BLaER1 (cell line): Measurements from ENCODE around the gene TMEM179B.
A peak's percentile ranks its signal among the peaks of the same experiment; 100 is the strongest.
"Not testable (repeated sequence)": the region's sequence is repeated elsewhere in the genome, so short reads cannot be mapped to it uniquely, and the experiment has no call there.

Experiments
- H3K27ac ChIP-seq: shearing (Covaris generic); formaldehyde crosslinking; 2 replicates; pipeline ENCODE4 v1.8.1; 2022
- H3K27me3 ChIP-seq: shearing (Covaris generic); formaldehyde crosslinking; 2 replicates; pipeline ENCODE4 v1.8.1; 2022
- H3K36me3 ChIP-seq: shearing (Covaris generic); formaldehyde crosslinking; 2 replicates; pipeline ENCODE4 v1.8.1; 2022
- H3K4me1 ChIP-seq: shearing (Covaris generic); formaldehyde crosslinking; 2 replicates; pipeline ENCODE4 v1.8.1; 2022
- H3K4me2 ChIP-seq: shearing (Covaris generic); formaldehyde crosslinking; 2 replicates; pipeline ENCODE4 v1.8.1; 2022
- H3K4me3 ChIP-seq: shearing (Covaris generic); formaldehyde crosslinking; 2 replicates; pipeline ENCODE4 v1.8.1; 2022
- H3K9ac ChIP-seq: shearing (Covaris generic); formaldehyde crosslinking; 2 replicates; pipeline ENCODE4 v1.8.1; 2022
- H3K9me3 ChIP-seq: shearing (Covaris generic); formaldehyde crosslinking; 2 replicates; pipeline ENCODE4 v1.8.1; 2022
- H4K20me1 ChIP-seq: shearing (Covaris generic); formaldehyde crosslinking; 2 replicates; pipeline ENCODE4 v1.8.1; 2022
- Cebpa-rat ChIP-seq: shearing (Covaris generic); IDR thresholded peaks from 2 replicates; pipeline ENCODE4 v1.8.1; 2022

Gene TMEM179B, protein sequence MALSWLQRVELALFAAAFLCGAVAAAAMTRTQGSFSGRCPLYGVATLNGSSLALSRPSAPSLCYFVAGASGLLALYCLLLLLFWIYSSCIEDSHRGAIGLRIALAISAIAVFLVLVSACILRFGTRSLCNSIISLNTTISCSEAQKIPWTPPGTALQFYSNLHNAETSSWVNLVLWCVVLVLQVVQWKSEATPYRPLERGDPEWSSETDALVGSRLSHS

DNA sequence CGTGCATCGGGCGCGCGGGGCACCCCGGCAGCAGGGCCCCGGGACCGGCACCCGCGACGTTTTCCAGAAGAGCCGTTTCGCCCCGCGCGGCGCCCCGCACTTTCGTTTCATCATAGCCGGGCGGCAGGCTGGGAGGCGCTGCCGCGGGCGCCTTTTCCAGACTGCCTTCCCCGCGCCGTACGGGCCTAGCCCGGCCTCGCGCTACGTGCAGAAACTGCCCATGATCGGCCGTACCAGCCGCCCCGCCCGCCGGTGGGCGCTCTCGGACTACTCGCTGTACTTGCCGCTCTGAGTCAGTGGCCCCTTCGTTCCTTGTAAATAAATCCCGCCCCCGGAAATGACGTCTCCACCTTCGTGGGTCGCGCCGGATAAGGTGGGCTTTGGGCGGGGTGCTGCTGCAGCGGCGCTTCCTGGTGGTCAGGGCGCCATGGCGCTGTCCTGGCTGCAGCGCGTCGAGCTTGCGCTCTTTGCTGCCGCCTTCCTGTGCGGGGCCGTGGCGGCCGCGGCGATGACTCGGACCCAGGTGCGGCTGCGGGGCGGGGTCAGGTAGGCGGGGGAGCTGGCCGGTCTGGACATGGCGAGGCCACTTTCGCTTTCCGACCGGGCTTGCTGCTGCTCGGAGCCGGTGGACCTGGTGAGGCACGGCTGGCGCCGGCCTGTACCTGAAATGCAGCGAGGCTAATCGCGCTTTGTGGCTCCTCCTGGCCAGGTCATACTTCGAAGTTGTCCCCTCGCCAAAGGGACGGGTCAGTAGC is at the start of gene TMEM179B:
Gene TMEM179B, plus strand, starts transcription at position 398 of the 755 bp plus-strand sequence. Its CDS starts 30 bp downstream, at position 428.
- H3K27me3 ChIP-seq = no peaks in the 10 kb centered on the region
- H3K9me3 ChIP-seq = no peaks in the 10 kb centered on the region
- peak within 1 kb of the TSS; percentile 100 for H3K4me3 ChIP-seq
- H3K4me1 ChIP-seq = peaks cover 44% of the 10 kb centered on the region
- peak within 1 kb of the TSS; percentile 97 for H3K9ac ChIP-seq
- H3K27ac ChIP-seq = peak within 1 kb of the TSS; percentile 96
- H4K20me1 ChIP-seq = peaks cover 27% of the 10 kb centered on the region
- H3K4me2 ChIP-seq = peak within 1 kb of the TSS; percentile 82
- H3K36me3 ChIP-seq = peaks cover 44% of the 10 kb centered on the region
- no peak for TF ChIP-seq Cebpa-rat

DNA sequence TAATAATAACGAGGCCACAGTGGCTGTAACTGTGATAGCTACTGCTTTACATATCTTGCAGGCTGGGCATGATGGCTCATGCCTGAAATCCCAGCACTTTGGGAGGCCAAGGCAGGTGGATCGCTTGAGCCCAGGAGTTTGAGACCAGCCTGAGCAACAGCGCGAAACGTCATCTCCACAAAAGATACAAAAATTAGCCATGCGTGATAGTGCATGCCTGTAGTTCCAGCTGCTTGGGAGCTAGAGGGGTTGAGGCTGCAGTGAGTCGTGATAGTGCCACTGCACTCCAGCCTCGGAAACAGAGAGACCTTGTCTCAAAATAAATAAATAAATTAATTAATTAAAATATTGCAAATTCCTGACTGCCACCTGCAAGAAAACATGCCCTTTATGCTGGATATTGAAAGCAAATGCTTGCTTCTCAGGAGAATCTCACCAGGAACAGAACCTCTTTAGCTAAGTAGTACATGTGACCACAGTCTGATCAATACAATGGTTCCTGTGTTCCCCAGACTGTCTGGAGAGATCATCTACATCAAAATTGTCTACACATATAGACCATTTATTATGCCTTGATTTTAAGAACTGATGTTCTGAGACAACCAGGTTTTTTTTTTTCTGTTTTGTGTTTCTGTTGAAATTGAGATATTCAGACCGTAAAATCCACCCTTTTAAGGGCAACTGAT is 39.6 kb upstream of the TMEM179B start:
- H3K4me2 ChIP-seq = peak overlapping the region; percentile 75
- peak overlapping the region; percentile 52; the same call in 1 of the 2 replicates for H3K9ac ChIP-seq
- no peak for TF ChIP-seq Cebpa-rat
- no peaks in the 10 kb centered on the region for H4K20me1 ChIP-seq
- H3K9me3 ChIP-seq = no peaks in the 10 kb centered on the region
- peak overlapping the region; percentile 50; the same call in 1 of the 2 replicates for H3K27ac ChIP-seq
- peaks cover 29% of the 10 kb centered on the region for H3K36me3 ChIP-seq
- H3K27me3 ChIP-seq = no peaks in the 10 kb centered on the region
- H3K4me3 ChIP-seq = no peak overlapping the region
- peaks cover 49% of the 10 kb centered on the region for H3K4me1 ChIP-seq

DNA sequence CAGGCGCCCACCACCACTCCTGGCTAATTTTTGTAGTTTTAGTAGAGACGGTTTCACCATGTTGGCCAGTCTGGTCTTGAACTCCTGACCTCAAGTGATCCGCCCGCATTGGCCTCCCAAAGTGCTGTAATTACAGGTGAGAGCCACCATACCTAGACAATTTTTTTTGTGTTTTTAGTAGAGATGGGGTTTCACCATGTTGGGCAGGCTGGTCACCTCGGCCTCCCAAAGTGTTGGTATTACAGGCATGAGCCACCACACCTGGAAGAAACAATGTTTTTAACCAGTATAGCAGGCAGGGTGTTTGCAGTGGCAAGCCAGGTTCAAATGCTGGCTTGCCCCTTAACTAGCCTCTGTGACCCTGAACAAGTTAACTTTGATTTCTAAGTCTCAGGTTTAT is 37.3 kb upstream of the TMEM179B start:
- not testable (repeated sequence) for H3K9ac ChIP-seq

DNA sequence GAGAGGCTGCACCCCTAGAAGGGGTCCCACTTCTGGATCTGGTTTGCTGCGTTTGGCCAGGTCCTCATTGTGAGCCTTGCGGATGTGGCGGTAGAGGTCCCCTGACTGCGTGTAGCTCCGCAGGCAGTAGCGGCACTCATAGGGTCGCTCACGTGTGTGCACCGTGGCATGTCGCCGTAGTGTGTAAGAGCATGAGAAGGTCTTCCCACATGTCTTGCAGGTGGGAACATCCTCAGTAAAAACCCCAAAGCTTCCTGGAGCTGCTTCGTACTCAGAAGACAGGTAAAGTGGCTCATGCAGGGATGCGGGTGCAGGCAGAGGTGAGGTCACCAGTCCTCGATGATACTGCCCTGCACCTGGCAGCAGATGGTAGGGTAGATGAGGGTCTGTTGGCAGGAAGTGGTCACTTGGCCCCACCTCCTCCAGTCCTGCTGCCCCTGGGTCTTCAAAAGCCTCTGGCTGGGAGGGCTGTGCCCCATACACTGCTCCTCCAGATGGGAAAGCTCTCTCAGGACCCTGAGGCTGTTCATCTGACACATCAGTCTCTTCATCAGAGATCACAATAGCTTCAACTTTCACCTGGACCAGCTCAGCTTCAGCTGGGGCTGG is 34.9 kb upstream of the TMEM179B start:
- H4K20me1 ChIP-seq = peaks cover 6% of the 10 kb centered on the region; the same call in 1 of the 2 replicates
- H3K9me3 ChIP-seq = no peaks in the 10 kb centered on the region
- H3K27ac ChIP-seq = no peak overlapping the region
- peak overlapping the region; percentile 96 for H3K4me2 ChIP-seq
- H3K36me3 ChIP-seq = peaks cover 27% of the 10 kb centered on the region
- peaks cover 54% of the 10 kb centered on the region for H3K4me1 ChIP-seq
- no peak overlapping the region for H3K4me3 ChIP-seq
- no peak for TF ChIP-seq Cebpa-rat
- no peaks in the 10 kb centered on the region for H3K27me3 ChIP-seq
- no peak overlapping the region for H3K9ac ChIP-seq

More for the DNA sequence above, 37.3 kb upstream of the TMEM179B start:
- not testable (repeated sequence) for H3K4me3 ChIP-seq, H4K20me1 ChIP-seq, H3K27me3 ChIP-seq, H3K27ac ChIP-seq, H3K4me2 ChIP-seq, H3K9me3 ChIP-seq
- Histone ChIP-seq H3K4me1 (peaks cover 64% of the 10 kb centered on the region), H3K36me3 (peaks cover 27% of the 10 kb centered on the region)

DNA sequence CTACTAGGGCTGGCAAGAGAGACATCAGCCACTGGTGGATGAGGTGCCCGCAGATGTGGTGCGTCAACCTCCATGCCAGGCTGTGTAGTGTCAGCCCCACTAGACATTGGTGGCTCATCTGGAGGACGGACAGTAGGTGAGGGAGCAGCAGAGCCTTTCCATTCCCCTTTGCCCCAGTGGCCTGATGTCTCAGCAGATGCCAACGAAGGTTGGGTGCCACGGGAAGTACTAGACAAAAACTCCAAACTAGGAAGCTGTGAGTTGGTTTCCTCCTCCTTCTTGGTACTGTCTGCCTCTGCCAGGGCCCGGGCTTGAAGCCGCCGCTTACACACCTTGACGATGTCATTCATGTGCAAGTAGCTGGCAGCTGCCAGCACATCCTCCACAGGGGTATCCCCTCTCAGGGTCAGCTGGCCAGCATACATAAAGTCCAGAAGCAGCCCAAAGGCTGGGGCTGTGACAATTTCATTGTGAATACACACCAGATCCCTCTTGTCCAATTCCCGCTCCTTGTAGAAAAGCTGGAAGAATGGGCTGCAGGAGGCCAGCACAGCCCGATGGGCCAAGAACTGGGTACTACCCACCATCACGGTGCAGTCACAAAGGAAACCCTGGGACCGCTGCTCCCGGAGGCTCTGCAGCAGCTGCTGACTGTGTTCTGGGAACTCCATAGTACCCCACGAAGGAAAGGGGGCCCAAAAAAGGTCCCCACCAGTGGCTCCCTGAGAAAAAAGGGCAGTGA is 34.0 kb upstream of the TMEM179B start:
- TF ChIP-seq Cebpa-rat = no peak
- peak overlapping the region; percentile 95 for H3K27ac ChIP-seq
- peak overlapping the region; percentile 73 for H3K4me3 ChIP-seq
- H4K20me1 ChIP-seq = peaks cover 6% of the 10 kb centered on the region; the same call in 1 of the 2 replicates
- peak overlapping the region; percentile 96 for H3K4me2 ChIP-seq
- H3K27me3 ChIP-seq = no peaks in the 10 kb centered on the region
- peaks cover 27% of the 10 kb centered on the region for H3K36me3 ChIP-seq
- H3K4me1 ChIP-seq = peaks cover 45% of the 10 kb centered on the region
- peak overlapping the region; percentile 91; the same call in 1 of the 2 replicates for H3K9ac ChIP-seq
- no peaks in the 10 kb centered on the region for H3K9me3 ChIP-seq

DNA sequence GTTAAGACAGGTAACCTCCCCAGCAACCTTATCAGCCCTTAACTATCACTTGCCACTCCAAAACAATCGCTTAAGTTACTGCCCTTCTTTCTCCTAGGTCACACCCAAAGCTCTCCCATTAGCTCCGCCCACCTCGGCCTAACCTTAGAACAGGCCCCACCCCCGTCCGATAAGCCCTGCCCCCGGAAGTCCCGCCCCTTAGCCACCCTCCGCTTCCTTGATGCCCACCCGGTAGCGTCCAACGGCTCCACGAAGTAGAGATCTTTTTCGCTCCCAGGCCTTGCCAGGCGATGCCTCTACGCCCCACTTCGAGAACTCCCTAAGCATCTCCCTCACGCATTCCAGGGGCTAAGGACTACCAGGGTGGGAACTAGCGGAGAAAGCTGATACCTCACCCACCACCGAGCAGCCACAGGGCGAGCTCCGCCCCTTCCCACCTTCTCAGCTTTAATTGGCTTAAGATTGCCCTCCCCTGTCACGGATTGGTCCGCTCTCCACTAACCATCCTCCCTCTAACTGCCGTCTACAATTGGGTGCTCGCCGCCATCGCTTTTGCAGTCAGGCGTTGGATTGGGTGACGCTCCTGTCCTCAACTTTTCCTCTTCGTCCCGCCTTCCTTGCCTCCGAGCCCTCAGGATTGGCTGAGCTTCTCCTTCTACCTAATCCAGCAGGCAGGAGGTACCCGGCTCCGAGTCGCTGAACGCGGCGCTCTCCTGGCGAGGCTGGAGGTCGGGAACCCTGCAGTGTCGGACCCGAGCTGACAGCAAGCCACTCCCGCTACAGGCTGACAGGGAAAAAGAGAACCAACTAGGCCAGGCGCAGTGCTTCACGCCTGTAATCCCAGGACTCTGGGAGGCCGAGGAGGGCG is 33.2 kb upstream of the TMEM179B start, which contains the start of gene ZBTB3:
Gene ZBTB3, minus strand, starts transcription at position 425 of the 868 bp plus-strand sequence. CDS start 496 bp downstream, outside the sequence.
- peak within 1 kb of the TSS; percentile 95 for H3K27ac ChIP-seq
- H3K4me3 ChIP-seq = peak within 1 kb of the TSS; percentile 73
- no peak for TF ChIP-seq Cebpa-rat
- peaks cover 6% of the 10 kb centered on the region; the same call in 1 of the 2 replicates for H4K20me1 ChIP-seq
- peak within 1 kb of the TSS; percentile 91 for H3K9ac ChIP-seq
- H3K36me3 ChIP-seq = peaks cover 27% of the 10 kb centered on the region
- H3K4me2 ChIP-seq = peak within 1 kb of the TSS; percentile 96
- H3K27me3 ChIP-seq = no peaks in the 10 kb centered on the region
- peaks cover 37% of the 10 kb centered on the region for H3K4me1 ChIP-seq
- H3K9me3 ChIP-seq = no peaks in the 10 kb centered on the region

DNA sequence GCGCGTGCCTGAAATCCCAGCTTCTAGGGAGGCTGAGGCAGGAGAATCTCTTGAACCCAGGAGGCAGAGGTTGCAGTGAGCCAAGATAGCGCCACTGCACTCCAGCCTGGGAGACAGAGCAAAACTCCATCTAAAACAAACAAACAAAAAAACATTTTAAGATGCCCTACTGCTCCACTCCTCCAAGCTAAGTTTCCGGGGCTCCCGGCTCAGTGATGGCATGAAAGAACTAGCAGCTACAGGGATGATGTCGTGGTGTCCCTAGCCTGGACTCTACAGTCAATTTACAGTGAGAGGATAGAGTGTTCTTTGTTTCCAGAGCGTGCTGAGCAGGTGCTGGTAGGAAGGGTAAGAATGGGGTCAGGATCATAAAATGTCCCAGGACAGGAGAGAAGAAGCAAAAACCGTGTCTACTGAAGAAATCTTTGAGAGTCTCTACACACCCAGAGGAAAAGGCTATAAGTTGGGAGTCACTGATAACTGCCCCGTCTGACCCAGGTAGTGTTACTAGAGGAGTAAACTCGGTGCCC is 32.1 kb upstream of the TMEM179B start:
- Histone ChIP-seq H3K4me2 (peak overlapping the region; percentile 81; the same call in 1 of the 2 replicates), H3K4me3 (no peak overlapping the region), H3K9me3 (no peaks in the 10 kb centered on the region), H4K20me1 (peaks cover 6% of the 10 kb centered on the region; the same call in 1 of the 2 replicates), H3K27ac (no peak overlapping the region), H3K4me1 (peaks cover 27% of the 10 kb centered on the region), H3K9ac (no peak overlapping the region), H3K27me3 (no peaks in the 10 kb centered on the region), H3K36me3 (peaks cover 23% of the 10 kb centered on the region)
- no peak for TF ChIP-seq Cebpa-rat
